Mesenteric fat pad (tissue), 1 donor: ENCODE measurements around the gene ABCD2. TPM values are rescaled to one million over a fixed set of nuclear protein-coding genes. Genes with fewer than 3 reads are reported as not detected.
"Not testable (repeated sequence)": the region's sequence is repeated elsewhere in the genome, so short reads cannot be mapped to it uniquely, and the experiment has no call there.

Experiments
- DNase-seq: peaks from one replicate; pipeline ENCODE4 v3.0.0-alpha.2; 2020; ENCODE audit warnings: low spot score
- long read RNA-seq: library from polyadenylated mRNA; unstranded; transcript quantifications from one replicate; pipeline ENCODE4 v2.0.0, GENCODE V29; 2020
- total RNA-seq: library from RNA; stranded (reverse); fragmentation: NEBNext Ultra II Directional; extraction: Animal tissue kit (Norgen Biotek cat#: 25700); gene quantifications from one replicate; pipeline ENCODE4 v1.2.1, GENCODE V29; 2021
- donor health status: DM: yes; HTN: yes; CAD: no.

The ABCD2 gene
- total RNA-seq: 26.0 TPM
- long read RNA-seq, full-length matches to known transcripts: 6 of 21 reads
- long read RNA-seq, partial matches to known transcripts: 2 of 21 reads
- long read RNA-seq, other reads (novel, unspliced or antisense): 13 of 21 reads

GRCh38 chr12:39619660-39620433 lies at the start of gene ABCD2:
ABCD2 (minus strand) TSS chr12:39619803; CDS start chr12:39619615, 188 bp downstream.
- DNase-seq: no peak

DNA sequence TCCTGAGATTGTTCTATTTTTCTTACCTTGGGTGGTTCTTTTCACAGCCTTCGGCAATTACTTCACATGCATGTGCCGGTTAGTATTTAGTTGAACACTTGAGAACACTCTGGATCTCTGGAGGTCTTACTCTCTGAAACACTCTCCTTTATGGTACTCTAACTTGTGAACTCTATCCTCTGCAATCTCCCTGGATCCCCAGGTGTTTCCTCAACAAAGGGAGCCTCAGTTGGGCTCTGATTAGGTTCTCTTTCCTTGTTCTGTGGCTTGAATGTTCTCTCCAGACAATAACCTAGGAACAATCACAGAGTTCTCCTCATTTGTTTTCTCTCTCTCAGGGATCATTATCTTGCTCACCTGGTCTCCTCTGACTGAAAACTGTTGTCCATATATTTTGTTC lies 40.5 kb upstream of the ABCD2 start:
- no peak for DNase-seq

DNA sequence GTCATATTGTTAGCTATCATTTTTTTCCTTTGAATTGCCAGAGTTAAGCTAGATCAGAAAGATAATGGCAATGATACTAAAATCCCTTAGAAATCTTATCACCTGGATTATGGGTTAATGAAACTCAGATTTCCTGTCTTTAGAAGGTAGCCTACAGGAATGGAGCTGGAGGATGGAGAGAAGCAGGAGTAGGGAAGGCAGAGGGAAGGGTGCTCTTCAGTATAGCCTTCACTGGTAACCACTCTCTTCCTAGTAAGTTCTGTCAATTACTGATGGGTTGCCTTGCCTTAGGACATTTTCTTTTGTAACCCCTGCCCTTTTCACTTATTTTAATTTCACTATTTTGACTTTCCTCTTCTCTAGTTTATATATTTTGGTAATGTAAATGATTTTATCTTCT lies 27.8 kb upstream of the ABCD2 start:
- no peak for DNase-seq

GRCh38 chr12:39646963-39647362 lies 27.4 kb upstream of the ABCD2 start:
- no peak for DNase-seq

DNA sequence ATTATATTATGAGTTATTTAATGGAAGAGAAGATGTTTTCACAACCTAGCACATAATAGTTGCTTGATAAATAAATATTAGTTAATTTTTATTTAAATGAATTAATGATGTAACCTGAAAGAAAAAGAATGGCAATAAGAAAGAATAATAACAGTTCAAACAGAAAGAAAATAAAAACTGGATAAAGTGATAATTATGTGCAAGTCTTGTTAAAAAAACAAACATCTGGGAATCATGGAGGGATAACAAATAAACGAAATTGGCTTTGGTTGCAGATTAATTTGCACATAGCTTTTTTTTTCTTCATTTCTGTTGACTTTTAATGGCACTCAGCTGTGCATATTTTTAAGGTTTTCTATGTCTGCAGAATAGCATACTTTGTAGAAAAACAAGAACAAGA lies 23.4 kb upstream of the ABCD2 start:
- DNase-seq: no peak

DNA sequence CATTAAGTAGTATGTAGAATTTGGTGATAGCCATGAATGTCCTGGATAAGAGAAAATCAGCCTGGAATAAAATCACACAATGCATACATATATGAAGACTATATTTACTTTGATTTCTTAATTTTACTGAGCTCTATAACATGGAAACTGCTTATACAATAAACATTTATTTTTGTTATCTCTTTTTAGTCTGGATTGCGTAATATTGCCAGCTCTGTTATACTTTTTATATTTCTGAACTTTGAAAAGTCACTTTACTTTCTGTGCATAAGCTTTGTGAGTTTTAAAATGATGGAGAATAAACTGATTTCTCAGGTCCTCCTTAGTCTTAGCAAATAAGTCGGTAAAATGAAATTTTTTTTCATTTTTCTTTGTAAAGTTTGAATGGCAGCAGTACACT lies 19.2 kb upstream of the ABCD2 start:
- DNase-seq: no peak

DNA sequence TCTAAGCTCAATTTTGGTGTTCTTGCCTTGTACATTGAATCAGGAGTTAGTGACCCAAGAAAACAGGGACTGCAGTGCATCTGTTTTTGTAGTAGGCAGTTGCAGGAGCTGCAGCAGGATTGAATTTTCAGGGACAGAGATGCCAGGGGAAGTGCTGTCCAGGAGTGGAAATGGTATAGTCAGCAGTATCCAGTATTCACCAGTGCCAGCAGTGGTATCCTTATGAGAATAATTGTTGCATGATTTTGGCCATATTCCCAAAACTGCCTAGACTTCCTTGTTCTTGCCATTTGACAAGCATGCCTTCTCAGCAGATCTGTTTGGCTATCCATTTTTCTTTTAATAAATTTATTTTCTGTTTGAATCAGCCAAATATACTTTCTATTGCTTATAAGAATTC lies 18.6 kb upstream of the ABCD2 start:
- DNase-seq: no peak

DNA sequence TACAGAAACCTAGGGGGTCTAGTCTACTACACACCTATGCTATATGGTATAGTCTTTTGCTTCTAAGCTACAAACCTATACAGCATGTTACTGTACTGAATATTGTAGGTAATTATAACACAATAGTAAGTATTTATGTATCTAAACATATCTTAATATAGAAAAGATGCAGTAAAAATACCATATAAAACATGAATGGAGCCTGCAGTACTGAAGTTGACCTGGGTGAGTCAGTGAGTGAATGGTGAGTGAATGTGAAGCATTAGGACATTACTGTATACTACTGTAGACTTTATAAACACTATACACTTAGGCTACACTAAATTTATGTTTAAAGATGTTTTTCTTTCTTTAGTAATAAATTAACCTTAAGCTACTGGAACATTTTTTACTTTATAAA lies 13.1 kb upstream of the ABCD2 start:
- DNase-seq: no peak

DNA sequence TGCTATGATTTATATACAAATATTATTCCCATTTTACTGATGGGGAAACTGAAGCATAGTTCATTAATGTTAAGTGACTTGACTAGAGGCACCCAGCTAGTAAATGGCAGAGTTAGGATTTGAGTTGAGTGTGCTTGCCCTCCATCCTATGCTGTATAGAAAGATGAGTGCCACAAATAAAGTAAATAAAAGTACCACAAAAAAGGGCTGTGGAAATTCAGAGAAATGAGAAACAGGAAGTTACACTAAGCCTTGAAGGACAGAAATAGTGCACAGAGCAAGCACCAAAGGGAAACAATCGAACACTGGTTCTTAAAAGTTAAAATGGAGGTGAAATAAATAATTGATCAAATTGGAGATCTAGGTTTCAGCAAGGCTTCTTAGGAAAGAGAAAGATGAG lies 9.2 kb upstream of the ABCD2 start:
- DNase-seq: no peak

DNA sequence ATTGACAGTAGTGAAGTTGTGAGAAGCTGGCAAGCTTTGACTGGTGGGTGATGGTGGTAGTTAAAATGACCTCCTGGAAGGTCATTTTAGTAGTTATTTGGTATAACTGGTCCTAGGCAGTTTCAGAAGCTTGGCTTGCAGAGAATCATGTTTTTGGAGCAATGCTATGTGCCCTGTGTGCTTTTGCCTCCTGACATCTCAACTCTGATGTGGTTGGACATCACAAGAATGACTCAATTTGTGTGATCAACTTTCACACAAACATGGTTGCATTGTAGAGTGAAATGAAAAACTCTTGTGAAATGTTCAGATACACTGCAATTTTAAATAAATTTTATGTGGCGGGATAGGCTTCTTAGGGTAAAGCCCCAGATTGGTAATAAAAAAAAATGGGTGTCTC lies 8.3 kb upstream of the ABCD2 start:
- no peak for DNase-seq

DNA sequence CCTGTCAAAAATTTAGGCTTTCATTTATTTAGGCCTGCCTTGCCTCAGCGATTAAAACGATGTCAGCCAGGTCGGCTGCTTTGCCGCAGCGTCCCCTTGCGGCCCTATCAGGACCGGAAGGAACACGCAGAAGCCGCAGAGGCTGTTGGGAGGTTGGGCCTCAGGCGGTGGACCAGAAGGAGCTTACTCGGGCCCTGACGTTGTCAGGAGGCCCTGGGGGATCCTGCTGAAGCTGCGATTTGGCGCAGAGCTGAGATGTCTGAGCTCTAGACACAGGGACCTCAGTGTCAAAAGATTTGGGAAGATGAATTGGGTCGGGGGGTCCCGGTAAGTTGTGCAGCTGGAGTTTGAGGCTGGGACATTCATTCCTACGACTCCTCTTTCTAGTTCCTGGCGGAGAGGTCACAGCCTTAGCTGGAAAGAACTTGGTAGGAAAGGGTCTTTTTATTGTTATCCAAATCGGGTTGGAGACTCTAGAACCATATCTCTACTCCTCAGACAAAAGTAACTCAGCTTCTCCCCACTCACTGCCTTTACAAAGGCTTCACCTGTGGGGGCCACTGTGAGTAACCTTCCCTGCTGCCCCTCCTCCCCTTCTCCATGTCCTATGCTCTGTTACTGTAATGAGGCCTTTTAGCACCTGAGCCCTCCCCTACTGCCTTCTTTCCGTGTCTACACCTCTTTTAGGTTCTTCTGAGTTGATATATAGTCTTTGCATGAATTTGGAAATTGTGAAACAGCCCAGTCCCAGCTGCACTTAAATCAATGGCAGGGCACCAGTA lies 6.6 kb upstream of the ABCD2 start:
- no peak for DNase-seq

- no peak for DNase-seq
Measured at GRCh38 chr12:39623919-39624318, 4.3 kb upstream of the ABCD2 start.

GRCh38 chr12:39623160-39623559 lies 3.6 kb upstream of the ABCD2 start:
- DNase-seq: not testable (repeated sequence)

GRCh38 chr12:39622306-39622705 lies 2.7 kb upstream of the ABCD2 start:
- DNase-seq: no peak

DNA sequence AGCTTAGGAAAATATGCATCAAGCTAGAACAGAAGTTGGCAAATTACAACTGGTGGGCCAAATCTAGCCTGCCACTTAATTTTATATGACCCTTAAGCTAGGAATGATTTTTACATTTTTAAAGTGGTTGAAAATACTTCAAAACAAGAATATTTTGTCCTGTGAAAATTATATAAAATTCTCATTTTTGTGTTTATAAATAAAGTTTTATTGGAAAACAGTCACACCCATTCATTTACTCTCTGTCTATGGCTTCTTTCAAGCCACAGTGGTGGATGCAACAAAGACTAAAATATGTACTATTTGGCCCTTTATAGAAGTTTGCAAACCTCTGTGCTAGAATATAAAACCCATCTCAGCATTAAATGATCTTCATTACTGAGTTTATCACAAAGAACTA lies 2.1 kb upstream of the ABCD2 start:
- no peak for DNase-seq

DNA sequence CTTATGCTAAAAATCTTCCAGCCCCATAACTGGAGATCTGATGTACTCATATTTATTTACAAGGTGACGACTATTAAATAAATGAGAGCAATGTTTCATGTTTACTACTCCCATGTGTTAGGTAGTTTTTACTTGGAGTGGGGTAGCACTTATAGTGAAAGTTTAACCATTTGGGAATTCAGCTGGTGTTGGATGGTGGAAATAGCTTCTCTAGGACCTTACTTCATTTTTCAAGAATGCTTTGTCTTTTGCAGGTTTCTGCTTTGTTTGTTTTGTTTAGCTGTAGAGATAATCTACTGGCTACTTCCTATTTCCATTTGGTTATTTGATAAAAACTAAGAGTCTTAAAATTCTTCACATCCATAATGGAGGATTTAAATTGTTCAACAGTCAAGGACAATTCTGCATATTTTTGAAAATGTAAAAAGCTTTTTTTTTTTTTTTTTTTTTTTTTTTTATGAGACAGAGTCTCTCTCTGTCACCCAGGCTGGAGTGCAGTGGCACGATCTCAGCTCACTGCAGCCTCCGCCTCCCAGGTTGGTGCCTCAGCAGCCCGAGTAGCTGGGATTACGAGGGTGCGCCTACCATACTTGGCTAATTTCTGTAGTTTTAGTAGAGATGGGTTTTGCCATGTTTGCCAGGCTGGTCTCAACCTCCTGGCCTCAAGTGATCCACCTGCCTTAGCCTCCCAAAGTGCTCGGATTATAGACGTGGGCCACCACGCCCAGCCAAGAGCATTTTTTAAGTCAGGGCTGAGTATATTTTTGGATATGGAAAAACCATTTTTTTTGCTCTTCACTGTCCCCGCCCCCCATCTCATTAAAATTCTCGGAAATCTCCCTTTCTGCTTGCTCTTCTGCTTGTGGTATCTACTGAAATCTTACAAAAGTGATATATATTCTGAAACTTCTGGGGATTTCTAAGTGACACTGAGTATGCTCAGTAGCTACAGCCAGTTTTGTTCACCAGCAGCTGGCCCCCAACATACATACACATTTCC lies 1.4 kb upstream of the ABCD2 start:
- DNase-seq: no peak

- DNase-seq: no peak
Measured at GRCh38 chr12:39619316-39619659, 315 bp downstream of the ABCD2 start.

- no peak for DNase-seq
Measured at GRCh38 chr12:39618701-39619100, 902 bp downstream of the ABCD2 start.

- no peak for DNase-seq
Measured at GRCh38 chr12:39617887-39618286, 1.7 kb downstream of the ABCD2 start.

GRCh38 chr12:39616666-39617065 lies 2.9 kb downstream of the ABCD2 start:
- DNase-seq: no peak

GRCh38 chr12:39616251-39616650 lies 3.4 kb downstream of the ABCD2 start:
- no peak for DNase-seq
